HUES48 (cell line): ENCODE measurements around the gene ZC3H8.
"Not testable (repeated sequence)": the region's sequence is repeated elsewhere in the genome, so short reads cannot be mapped to it uniquely, and the experiment has no call there.

Experiments used
- H3K27ac ChIP-seq: one replicate; pipeline ENCODE4 v1.7.0; 2013; ENCODE audit warnings: low read depth, low read length, inconsistent platforms
- H3K27me3 ChIP-seq: 2 replicates; pipeline ENCODE4 v1.6.1; 2013; ENCODE audit warnings: mild to moderate bottlenecking, low read length; ENCODE audit not compliant: control insufficient read depth, insufficient read depth
- H3K36me3 ChIP-seq: 2 replicates; pipeline ENCODE4 v1.6.1; 2013; ENCODE audit warnings: low read length; ENCODE audit not compliant: control insufficient read depth, insufficient read depth
- H3K4me1 ChIP-seq: 2 replicates; pipeline ENCODE4 v1.6.1; 2013; ENCODE audit warnings: mild to moderate bottlenecking, low read length; ENCODE audit not compliant: control insufficient read depth, insufficient read depth
- H3K4me3 ChIP-seq: 2 replicates; pipeline ENCODE4 v1.5.1; 2013; ENCODE audit warnings: mild to moderate bottlenecking, low read depth, low read length
- H3K9ac ChIP-seq: 2 replicates; pipeline ENCODE4 v1.6.1; 2013; ENCODE audit warnings: mild to moderate bottlenecking, low read depth, low read length, moderate library complexity
- H3K9me3 ChIP-seq: 2 replicates; pipeline ENCODE4 v1.6.1; 2013; ENCODE audit warnings: low read length; ENCODE audit not compliant: control insufficient read depth, insufficient read depth

The ZC3H8 gene

GRCh38 chr2:112254466-112255240, at the start of gene ZC3H8:
ZC3H8 (minus strand) TSS chr2:112255042; CDS start chr2:112254981, 61 bp downstream.
- Histone ChIP-seq H3K9me3 (no peaks in the 10 kb centered on the region), H3K9ac (peak within 1 kb of the TSS; percentile 65), H3K4me1 (peaks cover 7% of the 10 kb centered on the region), H3K27me3 (no peaks in the 10 kb centered on the region), H3K36me3 (no peaks in the 10 kb centered on the region), H3K27ac (peak within 1 kb of the TSS; percentile 78), H3K4me3 (peak within 1 kb of the TSS; percentile 91)

- Histone ChIP-seq H3K36me3 (no peaks in the 10 kb centered on the region), H3K9me3 (no peaks in the 10 kb centered on the region), H3K27ac (no peak overlapping the region)
These were observed 49.6 kb upstream of the ZC3H8 start for GRCh38 chr2:112304298-112304941.

DNA sequence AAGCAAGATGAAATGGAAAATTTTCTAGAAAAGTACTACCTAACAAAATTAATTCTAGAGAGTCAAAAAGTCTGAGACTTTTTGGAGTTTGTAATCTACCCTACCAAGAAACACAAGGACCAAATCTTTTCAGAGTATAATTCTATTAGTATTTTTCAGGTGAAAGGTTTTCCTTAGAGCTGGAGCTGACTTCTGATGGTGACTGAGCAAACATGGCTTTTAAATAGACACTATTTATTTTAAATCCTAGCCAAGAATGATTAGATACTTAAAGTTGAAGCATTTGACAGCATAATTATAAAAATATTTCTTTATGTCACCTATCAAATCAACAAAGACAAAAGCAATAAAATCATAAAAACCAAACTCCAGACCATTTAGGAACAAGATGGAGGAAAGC, 47.1 kb upstream of the ZC3H8 start:
- Histone ChIP-seq H3K9ac (no peak overlapping the region), H3K27ac (no peak overlapping the region), H3K4me1 (no peaks in the 10 kb centered on the region), H3K4me3 (no peak overlapping the region), H3K27me3 (no peaks in the 10 kb centered on the region), H3K36me3 (no peaks in the 10 kb centered on the region), H3K9me3 (no peaks in the 10 kb centered on the region)

More at GRCh38 chr2:112304298-112304941, 49.6 kb upstream of the ZC3H8 start:
- no peaks in the 10 kb centered on the region for H3K27me3 ChIP-seq
- H3K9ac ChIP-seq: no peak overlapping the region
- H3K4me3 ChIP-seq: no peak overlapping the region
- no peaks in the 10 kb centered on the region for H3K4me1 ChIP-seq

- no peak overlapping the region for H3K4me3 ChIP-seq
- H3K27ac ChIP-seq: no peak overlapping the region
These were observed 46.3 kb upstream of the ZC3H8 start for GRCh38 chr2:112301171-112301584.

GRCh38 chr2:112296407-112296806, 41.6 kb upstream of the ZC3H8 start:
- Histone ChIP-seq H3K27me3 (no peaks in the 10 kb centered on the region), H3K4me1 (no peaks in the 10 kb centered on the region), H3K9ac (no peak overlapping the region), H3K27ac (no peak overlapping the region), H3K4me3 (no peak overlapping the region), H3K9me3 (no peaks in the 10 kb centered on the region), H3K36me3 (no peaks in the 10 kb centered on the region)

More at GRCh38 chr2:112301171-112301584, 46.3 kb upstream of the ZC3H8 start:
- no peaks in the 10 kb centered on the region for H3K9me3 ChIP-seq
- no peaks in the 10 kb centered on the region for H3K4me1 ChIP-seq
- H3K9ac ChIP-seq: no peak overlapping the region
- H3K27me3 ChIP-seq: no peaks in the 10 kb centered on the region
- H3K36me3 ChIP-seq: no peaks in the 10 kb centered on the region

DNA sequence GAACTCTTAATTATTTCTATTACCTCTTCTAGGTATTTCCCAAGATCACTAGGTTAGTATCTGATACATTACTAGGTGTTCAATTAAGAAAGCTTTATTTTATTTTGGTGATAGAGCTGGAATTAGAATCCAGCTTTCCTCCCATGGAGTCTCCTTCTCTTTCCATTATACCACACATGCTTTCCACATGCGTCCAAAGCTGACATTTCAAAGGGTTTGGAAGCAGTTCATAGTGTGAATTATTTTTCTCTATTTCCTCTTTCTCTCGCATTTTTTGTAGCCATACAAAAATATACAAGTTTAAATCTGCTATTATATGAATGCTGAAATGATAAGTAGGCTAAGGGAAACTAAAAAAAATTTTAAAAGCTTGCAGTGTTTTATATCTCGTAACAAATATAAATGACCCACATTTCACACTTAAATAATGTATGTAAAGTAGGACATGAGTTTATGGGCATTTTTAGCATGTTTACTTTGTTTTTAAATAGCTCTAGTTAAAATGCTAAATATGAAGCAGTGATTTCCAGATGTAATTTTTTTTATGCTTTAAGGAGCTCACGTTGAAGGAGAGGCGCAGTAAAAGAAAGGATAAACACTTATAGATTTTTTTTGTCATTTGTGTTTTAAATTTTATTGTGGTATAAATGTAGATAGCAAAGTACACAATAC, 40.7 kb upstream of the ZC3H8 start:
- H3K4me1 ChIP-seq: no peaks in the 10 kb centered on the region
- no peak overlapping the region for H3K27ac ChIP-seq
- no peaks in the 10 kb centered on the region for H3K36me3 ChIP-seq
- no peaks in the 10 kb centered on the region for H3K27me3 ChIP-seq
- no peak overlapping the region for H3K4me3 ChIP-seq
- no peaks in the 10 kb centered on the region for H3K9me3 ChIP-seq
- H3K9ac ChIP-seq: no peak overlapping the region

- Histone ChIP-seq H3K27ac (no peak overlapping the region), H3K27me3 (no peaks in the 10 kb centered on the region), H3K4me3 (no peak overlapping the region), H3K36me3 (no peaks in the 10 kb centered on the region), H3K9me3 (no peaks in the 10 kb centered on the region), H3K4me1 (no peaks in the 10 kb centered on the region), H3K9ac (no peak overlapping the region)
These were observed 39.0 kb upstream of the ZC3H8 start for GRCh38 chr2:112293636-112294401.

- Histone ChIP-seq H3K27me3 (no peaks in the 10 kb centered on the region), H3K9me3 (no peaks in the 10 kb centered on the region), H3K4me1 (no peaks in the 10 kb centered on the region), H3K27ac (no peak overlapping the region), H3K9ac (no peak overlapping the region), H3K36me3 (no peaks in the 10 kb centered on the region), H3K4me3 (no peak overlapping the region)
These were observed 35.8 kb upstream of the ZC3H8 start for GRCh38 chr2:112290648-112291047.

GRCh38 chr2:112290088-112290487, 35.2 kb upstream of the ZC3H8 start:
- Histone ChIP-seq H3K27me3 (no peaks in the 10 kb centered on the region), H3K4me3 (no peak overlapping the region), H3K36me3 (no peaks in the 10 kb centered on the region), H3K27ac (no peak overlapping the region), H3K9ac (no peak overlapping the region), H3K9me3 (no peaks in the 10 kb centered on the region), H3K4me1 (no peaks in the 10 kb centered on the region)

- H3K4me1 ChIP-seq, H3K9ac ChIP-seq, H3K36me3 ChIP-seq, H3K27ac ChIP-seq, H3K27me3 ChIP-seq, H3K4me3 ChIP-seq, H3K9me3 ChIP-seq: not testable (repeated sequence)
These were observed 28.7 kb upstream of the ZC3H8 start for GRCh38 chr2:112283535-112283934.
